Limb (tissue), 2 donors: ENCODE data around the gene SPRING1.
"Not testable (repeated sequence)": the region's sequence is repeated elsewhere in the genome, so short reads cannot be mapped to it uniquely, and the experiment has no call there.

ENCODE experiments used
- DNase-seq, 2 donors: peaks; one replicate each; pipeline ENCODE4 v3.0.0-alpha.2; 2016; ENCODE audit errors: extremely low spot score in 2 of 2

Gene SPRING1

GRCh38 chr12:116737774-116738657 is at the start of gene SPRING1, which contains the start of gene RNFT2:
SPRING1 (minus strand) TSS chr12:116738069; CDS start chr12:116737900, 169 bp downstream.
RNFT2 (plus strand) TSS chr12:116738315; CDS start chr12:116740498, 2,183 bp downstream.
- peak; percentile 98 to 100 for DNase-seq

- no peak for DNase-seq
Observed at GRCh38 chr12:116784238-116784612, 46.4 kb upstream of the SPRING1 start.

GRCh38 chr12:116783525-116784237 is 45.8 kb upstream of the SPRING1 start:
- no peak for DNase-seq

- no peak for DNase-seq
Observed at GRCh38 chr12:116780942-116781341, 43.1 kb upstream of the SPRING1 start.

GRCh38 chr12:116779597-116779996 is 41.7 kb upstream of the SPRING1 start:
- no peak for DNase-seq

GRCh38 chr12:116777245-116777644 is 39.4 kb upstream of the SPRING1 start:
- no peak for DNase-seq

GRCh38 chr12:116774020-116774419 is 36.2 kb upstream of the SPRING1 start:
- DNase-seq: no peak

- DNase-seq: no peak
Observed at GRCh38 chr12:116773276-116773731, 35.4 kb upstream of the SPRING1 start.

GRCh38 chr12:116771651-116772050 is 33.8 kb upstream of the SPRING1 start:
- no peak for DNase-seq

GRCh38 chr12:116766746-116767145 is 28.9 kb upstream of the SPRING1 start:
- DNase-seq: no peak

GRCh38 chr12:116766285-116766684 is 28.4 kb upstream of the SPRING1 start:
- no peak for DNase-seq

- DNase-seq: no peak
Observed at GRCh38 chr12:116765271-116765670, 27.4 kb upstream of the SPRING1 start.

GRCh38 chr12:116761499-116761898 is 23.6 kb upstream of the SPRING1 start:
- no peak for DNase-seq

GRCh38 chr12:116760622-116761020 is 22.8 kb upstream of the SPRING1 start:
- DNase-seq: no peak

- peak in 1 of 2 donors; percentile 44 for DNase-seq
Observed at GRCh38 chr12:116759783-116760621, 22.1 kb upstream of the SPRING1 start.

GRCh38 chr12:116754783-116755182 is 16.9 kb upstream of the SPRING1 start:
- DNase-seq: not testable (repeated sequence)

GRCh38 chr12:116754097-116754496 is 16.2 kb upstream of the SPRING1 start:
- DNase-seq: not testable (repeated sequence)

GRCh38 chr12:116750298-116750697 is 12.4 kb upstream of the SPRING1 start:
- DNase-seq: no peak

GRCh38 chr12:116749884-116750283 is 12.0 kb upstream of the SPRING1 start:
- no peak for DNase-seq

- DNase-seq: no peak
Observed at GRCh38 chr12:116745554-116745953, 7.7 kb upstream of the SPRING1 start.

GRCh38 chr12:116744766-116745165 is 6.9 kb upstream of the SPRING1 start:
- DNase-seq: no peak
